ENCODE measurements around the gene DENND10.
"Not testable (repeated sequence)": the region's sequence is repeated elsewhere in the genome, so short reads cannot be mapped to it uniquely, and the experiment has no call there.

DENND10 gene

DNA sequence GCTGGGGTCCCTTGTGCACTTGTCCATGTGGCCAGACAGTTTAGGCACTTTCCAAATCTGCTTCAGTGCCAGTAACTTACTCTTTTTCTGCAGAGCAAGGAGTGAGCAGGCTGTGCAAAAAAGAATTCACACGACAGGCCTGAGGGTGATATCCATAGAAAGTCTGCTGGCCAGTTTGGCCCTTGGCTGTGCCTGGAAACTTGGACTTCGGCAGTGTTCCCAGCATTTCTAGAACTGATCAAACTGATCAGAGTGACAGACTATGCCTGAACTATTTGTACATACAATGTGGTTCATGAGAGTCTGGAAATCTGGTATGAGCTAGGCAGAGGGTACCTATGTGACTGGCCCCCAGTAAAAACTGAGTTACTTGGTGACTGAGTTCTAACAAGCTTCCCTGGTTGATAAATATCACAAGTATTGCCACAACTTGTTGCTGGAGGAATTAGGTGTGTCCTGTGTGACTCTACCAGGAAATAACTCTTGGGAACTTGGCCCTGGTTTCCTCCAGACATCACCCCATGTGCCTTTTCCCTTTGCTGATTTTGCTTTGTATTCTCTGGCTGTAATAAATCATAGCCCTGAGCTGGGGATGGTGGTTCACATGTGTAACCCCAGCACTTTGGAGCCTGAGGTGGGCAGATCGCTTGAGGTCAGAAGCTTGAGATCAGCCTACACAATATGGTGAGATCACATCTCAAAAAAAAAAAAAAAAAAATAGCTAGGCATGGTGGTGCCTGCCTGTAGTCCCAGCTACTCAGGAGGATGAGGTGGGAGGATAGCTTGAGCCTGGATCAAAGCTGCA, 3.3 kb upstream of the DENND10 start:
- DNase-seq = no peak

DNA sequence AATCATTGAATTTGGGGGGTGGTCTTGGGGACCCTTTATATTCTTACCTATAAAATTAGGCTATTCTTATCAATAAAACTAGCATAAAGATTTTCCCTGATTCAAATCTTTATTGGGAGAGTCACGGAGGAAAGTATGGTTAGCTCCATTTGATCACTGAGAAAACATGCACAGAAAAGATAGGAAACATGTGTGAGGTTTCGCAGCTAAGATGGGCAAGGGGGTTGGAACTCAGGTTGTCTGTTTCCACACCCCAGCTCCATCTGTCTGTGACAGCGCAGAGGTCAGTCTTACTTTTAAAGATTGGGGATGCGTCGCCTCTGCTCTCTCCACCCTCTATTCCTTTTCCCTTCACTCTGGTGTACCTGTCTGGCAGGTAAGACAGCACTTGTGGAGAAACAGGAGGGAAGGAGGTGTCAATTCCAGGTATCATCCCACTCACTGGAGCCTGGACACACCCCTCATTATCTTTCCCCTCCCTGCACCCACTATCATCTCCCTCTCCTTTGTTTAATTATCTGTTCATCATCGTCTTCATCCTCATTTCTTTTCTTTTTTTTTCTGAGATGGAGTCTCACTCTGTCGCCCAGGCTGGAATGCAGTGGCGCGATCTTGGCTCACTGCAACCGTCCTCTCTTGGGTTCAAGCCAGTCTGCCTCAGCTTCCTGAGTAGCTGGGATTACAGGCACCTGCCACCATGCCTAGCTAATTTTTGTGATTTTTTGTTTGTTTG, 2.4 kb upstream of the DENND10 start:
- no peak for DNase-seq

DNA sequence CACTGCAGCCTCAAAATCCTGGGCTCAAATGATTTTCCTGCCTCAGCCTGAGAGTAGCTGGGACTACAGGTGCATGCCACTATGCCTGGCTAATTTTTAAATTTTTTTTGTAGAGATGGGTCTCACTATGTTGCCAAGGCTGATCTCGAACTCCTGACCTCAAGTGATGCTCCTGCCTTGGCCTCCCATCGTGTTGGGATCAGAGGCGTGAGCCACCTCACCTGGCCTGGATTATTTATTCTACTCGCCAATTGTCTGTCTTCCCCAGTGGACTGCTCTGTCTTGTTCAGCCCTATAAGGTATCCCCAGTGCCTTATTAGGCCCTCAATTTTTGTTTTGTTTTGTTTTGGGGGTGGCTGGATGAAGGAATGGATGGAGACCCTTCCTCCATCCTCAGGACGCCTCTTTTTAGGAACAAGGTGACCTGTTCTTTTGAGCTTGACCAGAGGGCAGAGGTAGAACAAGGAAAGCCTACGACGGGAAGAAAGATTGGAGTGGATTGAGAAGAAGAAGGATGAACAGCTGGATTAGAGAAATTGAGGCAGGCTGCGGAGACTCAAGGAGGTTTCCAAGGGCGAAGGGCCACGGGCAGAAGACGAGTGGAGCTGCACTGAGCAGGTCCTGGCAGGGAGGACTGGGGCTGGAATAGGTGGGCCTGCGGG, 541 bp upstream of the DENND10 start:
- DNase-seq = no peak

DNA sequence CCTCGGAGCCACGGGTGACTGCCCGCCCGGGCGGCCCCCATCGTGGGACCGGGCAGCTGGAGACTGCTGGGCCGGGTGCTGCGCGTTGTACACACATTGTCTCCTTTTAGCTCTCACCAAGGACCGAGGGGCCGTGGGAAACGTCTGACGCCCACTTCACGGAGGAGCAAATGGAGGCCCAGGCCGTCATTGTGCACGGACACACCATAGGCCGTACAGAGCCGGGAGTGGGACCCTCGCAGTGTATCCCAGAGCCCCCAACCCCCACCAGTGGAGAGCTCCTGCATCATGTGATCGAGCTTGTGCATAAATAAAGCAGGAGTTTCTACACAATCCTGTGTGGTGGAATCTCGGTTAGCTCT, 722 bp downstream of the DENND10 start:
- DNase-seq = no peak

DNA sequence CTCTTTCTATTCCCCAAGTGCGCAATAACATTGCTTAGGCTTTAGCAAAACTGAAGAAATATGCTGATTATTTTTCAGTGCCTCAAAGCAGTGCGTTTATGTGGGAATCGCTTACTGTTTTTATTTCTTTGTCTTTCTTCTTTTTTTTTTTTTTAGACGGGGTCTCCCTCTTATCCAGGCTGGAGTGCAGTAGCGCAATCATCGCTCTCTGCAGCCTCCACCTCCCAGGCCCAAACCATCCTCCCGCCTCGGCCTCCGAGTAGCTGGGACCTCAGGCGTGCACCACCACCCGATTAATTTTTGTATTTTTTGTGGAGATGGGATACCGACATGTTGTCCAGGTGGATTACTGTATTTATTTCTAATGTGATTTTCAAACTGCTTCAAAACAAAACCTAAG, 1.2 kb downstream of the DENND10 start:
- DNase-seq = no peak

DNA sequence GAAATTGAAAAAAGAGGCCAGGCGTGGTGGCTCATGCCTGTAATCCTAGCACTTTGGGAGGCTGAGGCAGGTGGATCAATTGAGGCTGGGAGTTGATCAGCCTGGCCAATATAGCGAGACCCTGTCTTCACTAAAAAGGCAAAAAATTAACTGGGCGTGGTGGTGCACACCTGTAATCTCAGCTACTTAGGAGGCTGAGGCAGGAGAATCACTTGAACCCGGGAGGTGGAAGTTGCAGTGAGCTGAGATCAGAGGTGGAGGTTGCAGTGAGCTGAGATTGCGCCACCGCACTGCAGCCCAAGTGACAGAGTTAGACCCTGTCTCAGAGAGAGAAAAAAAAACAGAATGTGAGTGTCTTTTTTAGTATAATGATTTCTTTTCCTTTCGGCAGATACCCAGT, 2.0 kb downstream of the DENND10 start:
- not testable (repeated sequence) for DNase-seq

DNA sequence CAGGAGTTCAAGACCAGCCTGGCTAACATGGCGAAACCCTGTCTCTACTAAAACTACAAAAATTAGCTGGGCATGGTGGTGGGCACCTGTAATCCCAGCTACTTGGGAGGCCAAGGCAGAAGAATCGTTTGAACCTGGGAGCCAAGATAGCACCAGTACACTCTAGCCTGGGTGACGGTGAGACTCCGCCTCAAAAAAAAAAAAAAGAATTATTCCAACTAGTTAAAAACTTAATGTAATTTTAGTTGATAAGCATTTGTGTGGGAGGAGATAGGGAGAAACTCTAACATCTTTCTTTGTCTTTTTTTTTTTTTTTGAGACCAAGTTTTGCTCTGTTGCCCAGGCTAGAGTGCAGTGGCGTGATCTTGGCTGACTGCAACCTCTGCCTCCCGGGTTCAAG, 3.2 kb downstream of the DENND10 start:
- not testable (repeated sequence) for DNase-seq

DNA sequence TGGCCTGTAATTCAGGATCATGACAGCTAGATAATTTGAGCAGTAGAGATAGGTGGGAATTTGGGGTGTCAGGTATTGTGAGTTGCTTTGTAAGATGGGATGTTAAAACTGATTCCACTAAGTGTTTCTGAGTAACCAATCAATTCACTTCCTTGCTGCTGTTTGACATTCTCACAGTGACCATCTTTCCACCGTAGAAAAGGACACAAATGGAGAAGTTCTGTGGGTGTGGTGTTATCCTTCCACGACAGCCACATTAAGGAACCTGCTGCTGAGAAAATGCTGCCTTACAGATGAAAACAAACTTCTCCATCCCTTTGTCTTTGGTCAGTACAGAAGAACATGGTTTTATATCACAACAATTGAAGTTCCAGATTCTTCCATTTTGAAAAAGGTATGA, 3.9 kb downstream of the DENND10 start:
- DNase-seq = not testable (repeated sequence)

DNA sequence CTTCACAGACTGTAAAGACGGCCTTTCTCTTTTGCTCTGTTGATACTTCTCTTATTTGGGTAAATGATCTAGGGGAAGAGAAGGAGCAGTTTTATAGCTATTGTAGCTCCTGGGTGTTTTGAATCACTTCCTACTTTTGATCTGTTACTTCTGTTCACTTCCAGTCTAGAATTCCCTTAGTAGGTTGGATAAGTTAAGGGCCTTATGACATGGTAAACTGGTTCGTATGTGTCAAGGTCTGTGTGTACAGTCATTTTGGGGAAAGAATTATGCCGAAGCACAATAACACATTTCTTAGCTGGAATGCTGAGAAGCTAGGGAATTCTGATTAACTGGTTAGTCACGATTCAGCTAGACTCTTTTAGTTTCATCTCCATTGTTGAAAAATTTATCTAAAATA, 8.1 kb downstream of the DENND10 start:
- DNase-seq = no peak

DNA sequence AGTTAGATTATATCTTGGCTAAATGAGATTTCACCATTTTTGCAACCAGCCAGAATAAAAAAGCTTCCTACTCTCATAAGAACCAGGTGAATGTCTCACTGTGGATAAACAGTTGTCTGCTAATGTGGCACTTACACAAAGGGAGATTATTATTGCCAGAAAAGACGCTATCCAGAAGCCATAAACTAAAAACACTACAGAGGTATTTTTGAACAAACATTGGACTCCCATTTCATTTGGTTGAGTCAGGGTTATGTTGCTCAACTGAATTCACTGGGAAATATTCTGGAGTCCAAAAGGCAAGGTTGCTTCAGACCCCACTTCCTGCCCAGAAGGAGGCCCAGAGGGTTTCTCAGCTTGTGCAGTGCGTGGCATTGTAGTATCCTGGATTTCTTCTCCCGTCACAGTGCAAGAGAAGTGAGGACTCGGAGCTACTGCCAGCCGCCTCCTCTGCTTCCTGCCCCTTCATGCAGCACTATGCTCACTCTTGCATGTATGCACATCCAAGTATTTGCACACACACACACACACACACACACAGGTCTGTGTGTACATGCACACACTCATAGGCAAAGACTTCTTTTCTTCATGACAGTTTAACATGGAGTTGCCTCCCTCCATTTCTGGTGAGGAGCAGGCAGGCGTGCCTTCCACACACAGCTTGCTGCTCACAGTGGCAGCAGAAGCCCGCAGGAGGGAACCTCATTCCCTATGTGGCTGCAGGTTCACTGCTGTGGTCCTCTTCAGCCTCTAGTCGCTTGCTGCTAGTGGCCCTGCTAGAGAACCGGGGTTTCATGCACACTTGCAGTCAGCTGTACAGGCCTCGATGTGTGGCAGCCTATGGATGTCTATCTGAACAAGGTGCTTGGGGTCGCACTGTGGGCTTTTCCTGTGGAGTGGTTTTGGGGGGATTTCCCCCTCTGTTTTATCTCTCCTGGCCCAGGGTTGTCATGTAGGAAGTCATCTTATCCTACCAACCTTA, 10.1 kb downstream of the DENND10 start:
- DNase-seq = no peak

DNA sequence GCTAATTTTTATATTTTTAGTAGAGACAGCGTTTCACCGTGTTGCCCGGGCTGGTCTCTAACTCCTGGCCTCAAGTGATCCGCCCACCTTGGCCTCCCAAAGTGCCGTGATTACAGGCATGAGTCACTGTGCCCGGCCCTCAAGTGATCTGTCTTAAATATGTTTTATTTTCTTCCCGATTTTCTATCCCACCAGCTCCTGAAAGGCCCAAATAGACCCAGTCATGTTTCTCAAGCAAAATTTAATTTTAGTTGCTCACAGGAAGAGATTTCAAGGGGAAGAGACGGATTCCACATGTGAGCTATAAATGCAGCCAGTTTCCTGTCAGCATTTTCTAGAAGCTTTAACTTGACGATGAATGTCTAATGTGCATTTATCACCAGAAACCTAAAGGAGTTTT, 12.0 kb downstream of the DENND10 start:
- DNase-seq = no peak

DNA sequence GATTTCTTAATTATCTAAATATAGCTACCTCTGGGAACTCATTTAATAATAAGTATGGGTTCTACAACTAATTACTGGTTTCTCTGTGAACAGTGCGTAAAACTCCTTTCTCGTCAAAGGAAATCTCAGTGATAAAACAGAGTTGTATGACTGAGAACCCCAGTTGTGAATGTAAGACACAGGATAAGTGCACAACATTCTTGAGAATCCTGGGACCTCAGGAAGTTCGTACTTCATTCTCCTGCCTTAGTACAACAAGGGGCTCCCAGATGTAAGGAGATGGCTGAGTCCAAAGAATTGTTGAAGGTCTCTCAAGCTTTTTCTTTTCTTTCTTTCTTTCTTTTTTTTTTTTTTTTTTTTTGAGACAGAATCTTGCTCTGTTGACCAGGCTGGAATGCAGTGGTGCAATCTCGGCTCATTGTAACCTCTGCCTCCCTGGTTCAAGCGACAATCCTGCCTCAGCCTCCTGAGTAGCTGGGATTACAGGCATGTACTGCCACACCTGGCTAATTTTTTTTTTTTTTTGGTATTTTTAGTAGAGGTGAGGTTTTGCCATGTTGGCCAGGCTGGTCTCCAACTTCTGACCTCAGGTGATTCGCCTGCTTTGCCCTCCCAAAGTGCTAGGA, 12.5 kb downstream of the DENND10 start:
- DNase-seq = no peak

DNA sequence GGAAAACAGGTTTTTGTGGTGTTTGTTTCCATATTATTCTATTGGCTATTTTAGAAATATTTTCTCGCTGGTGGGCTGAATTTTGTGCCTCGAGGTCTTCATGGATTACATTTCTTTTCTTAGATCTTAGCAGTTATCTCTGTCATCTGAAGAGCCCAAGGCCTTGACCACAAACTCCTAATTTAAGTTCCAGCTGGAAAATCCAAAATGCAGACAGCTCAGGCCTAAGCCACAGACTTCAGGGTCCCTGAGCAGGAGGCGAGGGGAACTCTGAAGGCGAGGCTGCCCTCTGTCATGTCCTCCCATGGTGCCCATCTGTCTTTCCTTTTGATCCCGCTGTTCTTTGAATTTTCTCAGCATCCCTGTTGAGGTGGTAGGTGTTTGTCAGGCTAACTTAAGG, 14.3 kb downstream of the DENND10 start:
- DNase-seq = no peak

DNA sequence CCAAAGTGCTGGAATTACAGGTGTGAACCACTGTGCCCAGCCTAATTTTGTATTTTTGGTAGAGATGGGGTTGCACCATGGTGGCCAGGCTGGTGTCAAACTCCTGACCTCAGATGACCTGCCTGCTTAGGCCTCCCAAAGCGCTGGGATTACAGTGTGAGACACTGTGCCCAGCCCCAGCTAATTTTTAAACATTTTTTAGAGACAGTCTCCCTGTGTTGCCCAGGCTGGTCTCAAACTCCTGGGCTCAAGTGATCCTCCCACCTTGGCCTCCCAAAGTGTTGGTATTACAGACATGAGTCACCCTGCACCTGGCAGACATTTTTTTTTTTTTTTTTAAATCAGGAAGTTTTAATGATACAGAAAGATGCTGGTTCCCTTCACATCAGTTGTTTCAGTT, 15.5 kb downstream of the DENND10 start:
- DNase-seq = no peak

DNA sequence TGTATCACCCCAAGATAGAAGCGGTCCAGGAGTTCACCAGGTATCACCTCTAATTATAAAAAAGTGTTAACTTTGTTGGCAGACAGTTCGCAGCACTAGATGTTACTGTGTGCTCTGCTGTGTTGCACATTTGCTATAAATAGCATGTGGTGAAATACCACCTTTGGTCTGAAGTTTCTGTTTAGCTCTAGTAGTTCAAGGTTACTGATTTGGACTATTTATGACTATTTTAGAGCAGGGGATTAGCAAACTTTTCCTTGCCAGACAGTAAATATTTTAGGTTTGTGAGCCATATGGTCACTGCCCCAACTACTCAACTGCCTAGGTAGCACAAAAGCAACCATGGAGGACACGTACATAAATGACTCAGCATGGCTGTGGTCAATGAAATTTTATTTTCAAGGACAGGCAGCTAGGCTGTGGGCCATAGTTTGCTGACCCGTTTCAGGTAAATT, 16.5 kb downstream of the DENND10 start:
- DNase-seq = no peak

DNA sequence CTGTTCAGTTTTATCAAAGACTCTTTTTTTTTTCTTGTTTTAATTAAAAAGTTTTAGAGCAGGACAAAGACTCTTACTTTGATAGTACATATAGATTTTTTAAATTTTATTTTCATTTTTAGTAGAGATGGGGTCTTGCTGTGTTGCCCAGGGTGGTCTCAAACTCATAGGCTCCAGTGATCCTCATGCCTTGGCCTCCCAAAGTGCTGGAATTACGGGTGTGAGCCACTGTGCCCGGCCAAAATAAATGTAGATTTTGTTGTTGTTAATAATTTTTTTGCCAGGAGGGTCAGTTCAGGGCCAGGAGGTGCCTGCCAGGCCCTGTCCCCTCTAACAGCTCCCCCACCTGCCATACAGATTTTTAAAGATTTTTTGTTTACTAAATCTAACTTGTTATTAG, 17.0 kb downstream of the DENND10 start:
- DNase-seq = no peak

DNA sequence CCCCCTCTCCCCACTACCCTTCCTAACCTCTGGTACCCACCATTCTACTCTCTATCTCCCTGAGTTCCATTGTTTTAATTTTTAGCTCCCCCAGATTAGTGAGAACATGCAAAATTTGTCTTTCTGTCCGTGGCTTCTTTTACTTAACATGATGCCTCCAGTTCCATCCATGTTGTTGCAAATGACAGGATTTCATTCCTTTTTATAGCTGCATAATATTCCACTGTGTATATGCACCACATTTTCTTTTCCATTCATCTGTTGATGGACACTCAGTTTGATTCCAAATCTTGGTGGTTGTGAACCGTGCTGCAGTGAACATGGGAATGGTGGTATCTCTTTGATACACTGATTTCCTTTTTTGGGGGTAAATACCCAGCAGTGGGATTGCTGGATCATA, 22.0 kb downstream of the DENND10 start:
- no peak for DNase-seq

DNA sequence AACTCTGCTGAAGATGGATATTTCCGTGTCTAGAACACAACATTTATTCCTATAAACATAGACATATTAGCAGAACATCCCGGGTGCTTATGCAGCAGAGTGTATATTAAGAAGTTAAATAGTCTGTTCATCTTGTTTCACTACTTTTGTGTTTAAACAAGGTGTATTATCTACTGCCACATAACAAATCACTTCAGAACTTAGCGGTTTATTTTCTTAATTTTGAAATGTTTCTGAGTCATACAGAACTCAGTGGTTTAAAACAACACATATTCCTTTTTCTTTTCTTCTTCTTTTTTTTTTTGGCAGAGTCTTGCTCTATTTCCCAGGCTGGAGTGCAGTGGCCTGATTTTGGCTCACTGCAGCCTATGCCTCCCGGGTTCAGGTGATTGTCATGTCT, 25.8 kb downstream of the DENND10 start:
- DNase-seq = no peak

DNA sequence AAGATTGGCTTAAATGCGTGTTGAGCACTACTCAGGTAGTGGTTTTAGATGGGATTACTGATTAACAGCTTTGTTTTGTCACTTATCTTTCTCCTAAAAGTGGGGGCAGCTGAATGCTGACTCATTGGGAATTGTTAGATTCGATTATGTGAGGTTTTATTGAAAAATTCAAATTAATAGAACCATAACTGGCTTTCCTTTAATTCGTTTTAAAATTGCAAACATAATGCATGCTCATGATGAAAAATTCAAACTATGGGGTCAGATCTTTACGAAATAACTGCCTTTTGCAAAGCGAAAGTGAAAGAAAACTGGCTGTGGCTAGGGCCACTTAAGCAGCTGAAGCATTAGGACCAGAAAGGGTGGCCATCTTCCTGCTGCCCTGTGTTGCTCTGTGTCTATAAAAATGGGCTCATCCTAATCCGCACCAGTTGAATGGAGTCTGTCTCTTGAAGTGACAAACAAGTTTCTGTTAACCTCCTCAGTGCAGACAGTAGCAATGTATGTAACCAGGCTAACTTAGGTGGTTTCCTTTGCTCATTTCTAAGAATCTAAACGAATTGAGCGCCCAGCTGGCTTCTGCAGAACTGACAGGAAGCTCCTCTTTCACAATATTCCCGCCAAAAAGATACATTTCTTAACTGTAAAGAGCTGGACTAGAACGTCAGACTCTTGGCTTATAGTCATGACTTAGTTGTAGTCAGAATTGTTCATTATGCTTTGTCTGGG, 27.8 kb downstream of the DENND10 start:
- DNase-seq = peak; percentile 37

DNA sequence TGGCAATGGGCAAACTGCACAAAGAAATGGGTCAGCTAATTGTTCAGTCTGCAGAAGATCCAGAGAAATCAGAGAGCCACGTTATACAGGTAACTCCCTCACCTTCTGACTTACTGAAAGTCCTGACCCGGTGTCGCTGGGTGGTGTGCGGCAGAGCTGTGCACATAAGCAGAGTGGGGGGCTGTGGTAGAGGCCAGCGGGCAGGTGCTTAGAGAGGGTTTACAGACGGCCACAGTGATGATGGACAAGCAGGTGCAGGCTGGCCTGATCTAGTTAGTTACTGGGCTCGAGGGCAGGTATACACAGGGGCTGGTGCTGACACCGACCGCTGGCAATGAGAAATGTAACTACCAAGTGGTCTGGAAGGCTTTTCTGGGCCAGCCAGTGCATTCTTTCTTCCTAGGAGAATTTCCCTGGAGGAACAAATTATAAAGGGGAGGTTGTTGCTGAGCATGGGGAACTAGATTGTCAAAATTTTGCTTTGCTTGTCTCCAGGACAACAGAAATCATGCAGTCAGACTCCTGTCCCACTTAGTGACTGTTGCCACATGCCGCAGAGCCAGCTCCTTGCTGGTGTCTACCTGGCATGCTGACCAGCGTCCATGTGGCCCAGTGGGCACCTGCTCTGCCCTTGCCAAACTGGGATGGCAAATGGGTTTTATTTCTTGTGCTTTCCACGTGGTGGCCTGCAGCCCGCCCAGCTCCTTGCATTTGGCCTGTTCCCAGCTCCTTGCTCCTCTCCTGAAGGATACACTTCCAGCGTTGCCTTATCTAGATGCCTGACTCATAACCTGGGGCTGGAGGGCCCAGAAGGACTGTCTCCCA, 28.8 kb downstream of the DENND10 start:
- no peak for DNase-seq

DNA sequence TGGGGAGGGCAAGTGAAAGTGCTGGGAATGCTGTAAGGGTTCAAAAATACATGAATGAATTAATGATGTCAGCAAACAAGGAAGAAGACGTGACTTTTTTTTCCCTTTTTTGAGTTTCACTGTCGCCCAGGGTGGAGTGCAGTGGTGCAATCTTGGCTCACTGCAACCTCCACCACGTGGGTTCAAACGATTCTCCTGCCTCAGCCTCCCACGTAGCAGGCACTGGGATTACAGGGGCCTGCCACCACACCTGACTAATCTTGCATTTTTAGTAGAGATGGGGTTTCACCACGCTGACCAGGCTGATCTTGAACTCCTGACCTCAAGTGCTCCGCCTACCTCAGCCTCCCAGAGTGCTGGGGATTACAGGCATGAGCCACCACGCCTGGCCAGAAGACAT, 30.0 kb downstream of the DENND10 start:
- no peak for DNase-seq

All from NCI-H2029 treated with DMSO at 0.1 percent for 48 hours (cell line).